BE2C (cell line): ENCODE data around the gene ISYNA1.

Source experiments
- DNase-seq: peaks from one replicate; pipeline ENCODE4 v3.0.0-alpha.2; 2020
- H3K27me3 ChIP-seq: fragments of 250-450 bp; sonication (Bioruptor Pico); 2 replicates; pipeline ENCODE4 v1.5.1; 2020; ENCODE audit warnings: mild to moderate bottlenecking
- H3K36me3 ChIP-seq: fragments of 250-450 bp; sonication (Bioruptor Pico); 2 replicates; pipeline ENCODE4 v1.5.1; 2020; ENCODE audit warnings: mild to moderate bottlenecking
- H3K4me1 ChIP-seq: fragments of 250-450 bp; sonication (Bioruptor Pico); 2 replicates; pipeline ENCODE4 v1.5.1; 2020
- H3K4me3 ChIP-seq: 2 replicates; pipeline ENCODE4 v1.5.1; 2011; ENCODE audit warnings: low read depth, low read length
- H3K9me3 ChIP-seq: fragments of 250-450 bp; sonication (Bioruptor Pico); 2 replicates; pipeline ENCODE4 v1.5.1; 2020
- TF ChIP-seq, protein P1 (sequence below): IDR thresholded peaks from 2 replicates; pipeline ENCODE4 v1.5.1; 2012; ENCODE audit warnings: mild to moderate bottlenecking, low read depth, low read length

ISYNA1 gene

DNA sequence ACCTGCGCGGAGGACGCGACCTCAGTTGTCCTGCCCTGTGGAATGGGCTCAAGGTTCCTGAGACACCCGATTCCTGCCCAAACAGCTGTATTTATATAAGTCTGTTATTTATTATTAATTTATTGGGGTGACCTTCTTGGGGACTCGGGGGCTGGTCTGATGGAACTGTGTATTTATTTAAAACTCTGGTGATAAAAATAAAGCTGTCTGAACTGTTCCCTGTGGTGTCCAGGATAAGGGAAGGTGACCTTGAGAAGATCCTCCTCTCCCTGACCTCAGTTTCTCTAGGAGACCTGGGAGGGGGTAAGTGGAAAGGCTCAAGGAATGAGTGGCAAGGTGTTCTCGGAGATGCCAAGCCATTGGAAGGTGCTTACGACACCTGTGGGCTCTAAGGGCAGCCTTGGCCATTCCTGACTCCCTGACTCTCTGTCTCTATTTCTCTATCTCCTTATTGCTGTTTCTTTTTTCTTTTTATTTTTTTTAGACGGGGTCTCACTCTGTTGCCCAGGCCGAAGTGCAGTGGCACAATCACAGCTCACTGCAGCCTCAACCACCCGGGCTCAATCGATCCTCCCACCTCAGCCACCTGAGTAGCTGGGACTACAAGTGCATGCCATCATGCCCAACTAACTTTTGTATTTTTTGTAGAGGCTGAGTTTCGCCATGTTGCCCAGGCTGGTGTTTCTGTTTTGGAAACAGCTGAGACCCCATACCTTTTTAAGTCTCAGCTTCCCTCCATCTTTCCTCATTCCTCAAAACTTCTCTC, 48.8 kb downstream of the ISYNA1 start:
- no peaks in the 10 kb centered on the region for H3K9me3 ChIP-seq
- H3K4me3 ChIP-seq = no peak overlapping the region
- peaks cover 10% of the 10 kb centered on the region for H3K27me3 ChIP-seq
- TF ChIP-seq, protein P1, sequence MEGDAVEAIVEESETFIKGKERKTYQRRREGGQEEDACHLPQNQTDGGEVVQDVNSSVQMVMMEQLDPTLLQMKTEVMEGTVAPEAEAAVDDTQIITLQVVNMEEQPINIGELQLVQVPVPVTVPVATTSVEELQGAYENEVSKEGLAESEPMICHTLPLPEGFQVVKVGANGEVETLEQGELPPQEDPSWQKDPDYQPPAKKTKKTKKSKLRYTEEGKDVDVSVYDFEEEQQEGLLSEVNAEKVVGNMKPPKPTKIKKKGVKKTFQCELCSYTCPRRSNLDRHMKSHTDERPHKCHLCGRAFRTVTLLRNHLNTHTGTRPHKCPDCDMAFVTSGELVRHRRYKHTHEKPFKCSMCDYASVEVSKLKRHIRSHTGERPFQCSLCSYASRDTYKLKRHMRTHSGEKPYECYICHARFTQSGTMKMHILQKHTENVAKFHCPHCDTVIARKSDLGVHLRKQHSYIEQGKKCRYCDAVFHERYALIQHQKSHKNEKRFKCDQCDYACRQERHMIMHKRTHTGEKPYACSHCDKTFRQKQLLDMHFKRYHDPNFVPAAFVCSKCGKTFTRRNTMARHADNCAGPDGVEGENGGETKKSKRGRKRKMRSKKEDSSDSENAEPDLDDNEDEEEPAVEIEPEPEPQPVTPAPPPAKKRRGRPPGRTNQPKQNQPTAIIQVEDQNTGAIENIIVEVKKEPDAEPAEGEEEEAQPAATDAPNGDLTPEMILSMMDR = no peak
- H3K36me3 ChIP-seq = no peaks in the 10 kb centered on the region
- no peak for DNase-seq
- H3K4me1 ChIP-seq = no peaks in the 10 kb centered on the region

DNA sequence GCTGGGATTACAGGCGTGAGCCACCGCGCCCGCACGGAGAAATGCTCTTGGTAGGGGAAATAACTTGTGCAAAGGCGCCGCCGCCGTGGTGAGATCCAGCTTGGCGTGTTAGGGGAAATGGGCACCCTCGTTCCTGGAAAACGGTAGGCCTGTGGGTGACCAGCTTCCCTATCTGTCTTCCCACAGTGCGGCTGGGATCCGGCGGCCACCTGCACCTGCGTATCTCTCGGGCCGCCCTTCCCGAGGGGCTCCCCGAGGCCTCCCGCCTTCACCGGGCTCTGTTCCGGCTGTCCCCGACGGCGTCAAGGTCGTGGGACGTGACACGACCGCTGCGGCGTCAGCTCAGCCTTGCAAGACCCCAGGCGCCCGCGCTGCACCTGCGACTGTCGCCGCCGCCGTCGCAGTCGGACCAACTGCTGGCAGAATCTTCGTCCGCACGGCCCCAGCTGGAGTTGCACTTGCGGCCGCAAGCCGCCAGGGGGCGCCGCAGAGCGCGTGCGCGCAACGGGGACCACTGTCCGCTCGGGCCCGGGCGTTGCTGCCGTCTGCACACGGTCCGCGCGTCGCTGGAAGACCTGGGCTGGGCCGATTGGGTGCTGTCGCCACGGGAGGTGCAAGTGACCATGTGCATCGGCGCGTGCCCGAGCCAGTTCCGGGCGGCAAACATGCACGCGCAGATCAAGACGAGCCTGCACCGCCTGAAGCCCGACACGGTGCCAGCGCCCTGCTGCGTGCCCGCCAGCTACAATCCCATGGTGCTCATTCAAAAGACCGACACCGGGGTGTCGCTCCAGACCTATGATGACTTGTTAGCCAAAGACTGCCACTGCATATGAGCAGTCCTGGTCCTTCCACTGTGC, 49.6 kb downstream of the ISYNA1 start:
- Histone ChIP-seq H3K27me3 (peaks cover 10% of the 10 kb centered on the region), H3K4me3 (peak overlapping the region; percentile 8), H3K9me3 (no peaks in the 10 kb centered on the region), H3K36me3 (no peaks in the 10 kb centered on the region), H3K4me1 (no peaks in the 10 kb centered on the region)
- DNase-seq = peak; percentile 83
- TF ChIP-seq, protein P1 = peak; percentile 89

DNA sequence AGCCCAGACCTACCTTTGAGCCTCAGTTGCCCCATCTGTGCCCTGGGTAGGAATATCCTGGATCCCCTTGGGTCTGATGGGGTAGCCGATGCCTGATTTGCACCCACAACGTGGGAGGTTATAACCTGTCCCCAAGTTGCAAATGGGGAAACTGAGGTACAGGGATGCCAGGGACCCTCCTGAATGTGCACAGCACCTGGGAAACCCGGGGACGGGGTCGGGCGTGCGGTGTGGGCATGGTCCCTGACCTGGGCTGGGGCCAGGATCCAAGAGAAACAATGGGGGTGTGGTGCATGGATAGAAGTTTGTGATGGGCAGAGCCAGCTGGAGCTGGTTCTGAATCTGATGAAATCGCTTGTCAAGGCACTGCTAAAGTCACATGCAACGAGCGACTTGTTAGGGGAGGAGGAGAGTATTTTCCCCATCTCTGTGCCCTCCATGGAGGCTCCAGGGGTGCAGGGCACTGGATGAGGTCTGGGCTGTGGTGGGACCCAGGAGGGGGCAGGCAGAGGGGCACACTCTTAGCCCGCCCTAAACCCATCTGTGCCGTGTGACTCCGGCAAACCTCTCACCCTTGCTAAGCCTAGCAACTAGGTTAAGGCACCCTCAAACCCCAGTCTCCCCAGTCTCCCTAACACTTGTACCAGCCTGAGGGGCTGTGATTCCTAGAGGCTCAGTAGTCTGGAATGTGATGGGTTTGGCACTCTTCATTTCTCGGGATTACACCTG, 51.2 kb downstream of the ISYNA1 start:
- DNase-seq = no peak
- peaks cover 10% of the 10 kb centered on the region for H3K27me3 ChIP-seq
- TF ChIP-seq, protein P1 = no peak
- H3K4me1 ChIP-seq = no peaks in the 10 kb centered on the region
- H3K9me3 ChIP-seq = no peaks in the 10 kb centered on the region
- H3K36me3 ChIP-seq = no peaks in the 10 kb centered on the region
- H3K4me3 ChIP-seq = peak overlapping the region; percentile 45

DNA sequence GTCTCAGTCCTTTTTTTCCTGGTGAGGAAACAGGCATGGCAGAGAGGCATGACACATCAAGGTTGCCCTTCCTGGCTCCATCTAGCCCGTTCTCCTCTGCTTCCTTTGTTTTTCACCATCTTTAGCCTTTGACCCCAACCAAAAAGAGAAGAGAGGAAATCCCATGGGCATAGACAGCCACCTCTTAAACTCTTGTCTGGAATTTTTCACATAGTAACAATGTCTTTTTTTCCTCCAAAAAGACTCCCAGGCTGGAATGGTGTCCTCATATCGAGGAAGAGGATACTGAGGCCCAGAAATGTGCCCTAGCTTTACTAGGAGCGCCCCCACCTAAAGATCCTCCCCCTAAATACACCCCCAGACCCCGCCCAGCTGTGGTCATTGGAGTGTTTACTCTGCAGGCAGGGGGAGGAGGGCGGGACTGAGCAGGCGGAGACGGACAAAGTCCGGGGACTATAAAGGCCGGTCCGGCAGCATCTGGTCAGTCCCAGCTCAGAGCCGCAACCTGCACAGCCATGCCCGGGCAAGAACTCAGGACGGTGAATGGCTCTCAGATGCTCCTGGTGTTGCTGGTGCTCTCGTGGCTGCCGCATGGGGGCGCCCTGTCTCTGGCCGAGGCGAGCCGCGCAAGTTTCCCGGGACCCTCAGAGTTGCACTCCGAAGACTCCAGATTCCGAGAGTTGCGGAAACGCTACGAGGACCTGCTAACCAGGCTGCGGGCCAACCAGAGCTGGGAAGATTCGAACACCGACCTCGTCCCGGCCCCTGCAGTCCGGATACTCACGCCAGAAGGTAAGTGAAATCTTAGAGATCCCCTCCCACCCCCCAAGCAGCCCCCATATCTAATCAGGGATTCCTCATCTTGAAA, 52.0 kb downstream of the ISYNA1 start, which contains the start of gene GDF15:
TSS of gene GDF15 (plus strand) at position 484 of the 868 bp plus-strand sequence. CDS start at position 516, 32 bp downstream.
- TF ChIP-seq, protein P1 = peak; percentile 58
- Histone ChIP-seq H3K4me1 (no peaks in the 10 kb centered on the region), H3K27me3 (peaks cover 10% of the 10 kb centered on the region), H3K9me3 (no peaks in the 10 kb centered on the region), H3K4me3 (peak within 1 kb of the TSS; percentile 45), H3K36me3 (no peaks in the 10 kb centered on the region)
- DNase-seq = peak; percentile 43

DNA sequence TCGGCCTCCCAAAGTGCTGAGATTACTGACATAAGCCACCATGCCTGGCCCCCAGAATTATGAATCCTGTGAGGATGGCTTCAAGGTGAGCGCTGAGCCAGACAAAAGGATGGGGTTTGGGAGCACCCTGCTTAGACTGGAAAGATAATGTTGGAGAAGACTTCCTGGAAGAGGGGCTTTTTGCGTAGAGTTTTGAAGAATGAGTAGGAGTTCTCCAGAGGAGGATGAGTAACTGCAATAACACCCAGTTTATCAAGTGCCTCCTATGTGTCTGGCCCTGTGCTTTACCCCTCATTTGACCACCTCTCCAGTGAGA, 52.6 kb downstream of the ISYNA1 start:
- no peak for DNase-seq
- Histone ChIP-seq H3K9me3 (no peaks in the 10 kb centered on the region), H3K27me3 (peaks cover 10% of the 10 kb centered on the region), H3K4me1 (no peaks in the 10 kb centered on the region; the same call in 1 of the 2 replicates), H3K4me3 (no peak overlapping the region), H3K36me3 (no peaks in the 10 kb centered on the region)
- TF ChIP-seq, protein P1 = no peak
